K562 (cell line): ENCODE results near the gene FRMPD1. TPM values are rescaled to one million over a fixed set of nuclear protein-coding genes. Genes with fewer than 3 reads are reported as not detected.
A peak's percentile ranks its signal among the peaks of the same experiment; 100 is the strongest.

Experiments
- ARID2 ChIP-seq: fragments of 450-650 bp; IDR thresholded peaks from 2 replicates; pipeline ENCODE4 v1.6.1; 2017; ENCODE audit warnings: antibody characterized with exemption, mild to moderate bottlenecking
- BCL6 ChIP-seq: fragments of 250-450 bp; sonication (Bioruptor Pico); IDR thresholded peaks from 2 replicates; pipeline ENCODE4 v1.4.0; 2020
- CGGBP1 ChIP-seq: fragments of 250-450 bp; sonication (Bioruptor Pico); IDR thresholded peaks from 2 replicates; pipeline ENCODE4 v1.9.0; 2021; ENCODE audit warnings: mild to moderate bottlenecking
- CREB1 ChIP-seq, 2 experiments: sonication (generic) in 1 of 2; formaldehyde crosslinking in 1 of 2; IDR thresholded peaks; 2 replicates each; pipeline versions ENCODE4 v1.6.1 to v1.8.0; 2012 to 2022; ENCODE audit warnings: inconsistent platforms in 1 of 2, mild to moderate bottlenecking in 1 of 2, missing genetic modification reagents in 1 of 2, moderate library complexity in 1 of 2
- EWSR1 ChIP-seq: fragments of 450-650 bp; IDR thresholded peaks from 2 replicates; pipeline ENCODE4 v1.6.1; 2018; ENCODE audit warnings: borderline replicate concordance, mild to moderate bottlenecking, low read depth, moderate library complexity; ENCODE audit not compliant: partially characterized antibody
- KLF16 ChIP-seq: IDR thresholded peaks from 2 replicates; pipeline ENCODE4 v1.6.1; 2016; ENCODE audit warnings: antibody characterized with exemption
- MAX ChIP-seq: sonication (generic); formaldehyde crosslinking; IDR thresholded peaks from 2 replicates; pipeline ENCODE4 v1.9.0; 2022; ENCODE audit warnings: mild to moderate bottlenecking, missing genetic modification reagents
- NFATC3 ChIP-seq: fragments of 450-650 bp; IDR thresholded peaks from 2 replicates; pipeline ENCODE4 v1.6.1; 2017; ENCODE audit warnings: mild to moderate bottlenecking
- NR4A1 ChIP-seq, 2 experiments: fragments of 250-450 bp in 1 of 2; fragments of 450-650 bp in 1 of 2; sonication (Bioruptor Pico) in 1 of 2; IDR thresholded peaks; 2 replicates each; pipeline versions ENCODE4 v1.4.0 to v1.6.1; 2016 to 2020; ENCODE audit warnings: mild to moderate bottlenecking in 2 of 2, missing compliant biosample characterization in 1 of 2, missing genetic modification characterization in 1 of 2, moderate library complexity in 1 of 2
- SMARCA5 ChIP-seq: fragments of 450-650 bp; IDR thresholded peaks from 2 replicates; pipeline ENCODE4 v1.6.1; 2016
- SRSF9 ChIP-seq: fragments of 200-400 bp; formaldehyde crosslinking; IDR thresholded peaks from 2 replicates; pipeline ENCODE4 v1.6.1; 2017; ENCODE audit warnings: low read depth, low read length, borderline replicate concordance
- TAF15 ChIP-seq: fragments of 200-400 bp; formaldehyde crosslinking; IDR thresholded peaks from 2 replicates; pipeline ENCODE4 v1.6.1; 2017; ENCODE audit warnings: mild to moderate bottlenecking, low read depth, low read length, moderate library complexity
- ZEB2 ChIP-seq: fragments of 450-650 bp; IDR thresholded peaks from 2 replicates; pipeline ENCODE4 v1.6.1; 2016
- ZFP30 ChIP-seq: fragments of 250-450 bp; sonication (Bioruptor Pico); IDR thresholded peaks from 2 replicates; pipeline ENCODE4 v1.8.0; 2022; ENCODE audit warnings: moderate library complexity, mild to moderate bottlenecking, inconsistent platforms, borderline replicate concordance
- ZKSCAN1 ChIP-seq: fragments of 150-350 bp; IDR thresholded peaks from 2 replicates; pipeline ENCODE4 v1.6.1; 2016; ENCODE audit warnings: low read depth, low read length
- ZNF668 ChIP-seq: fragments of 250-450 bp; sonication (Bioruptor Pico); IDR thresholded peaks from 2 replicates; pipeline ENCODE4 v1.8.0; 2022; ENCODE audit warnings: mild to moderate bottlenecking, inconsistent platforms
- polyA plus RNA-seq, 8 experiments: library from polyadenylated mRNA; depleted of rRNA in 4 of 8; stranded (reverse) in 5 of 8; unstranded in 3 of 8; fragments of >200 nt; fragmentation: Nextera tagmentation in 2 of 8; fragmentation: Illumina TruSeq in 1 of 8; extraction: Ambion mirVana in 2 of 8; extraction: Trizol in 1 of 8; gene quantifications; 2 replicates each; pipeline versions ENCODE4 v1.2.1 to v1.2.3, GENCODE V29; 2011 to 2014; ENCODE audit warnings: inconsistent platforms in 1 of 8, missing spikeins in 1 of 8
- total RNA-seq, 7 experiments: library from RNA; depleted of rRNA in 6 of 7; stranded (reverse); fragments of >200 nt in 6 of 7; fragmentation: Illumina TruSeq in 2 of 7; extraction: Trizol in 2 of 7; gene quantifications; 2 replicates each; pipeline versions ENCODE4 v1.2.1 to v1.2.3, GENCODE V29; 2011 to 2021; ENCODE audit warnings: low replicate concordance in 1 of 7
- TF ChIP-seq, protein P1 (sequence below): fragments of 450-650 bp; IDR thresholded peaks from 2 replicates; pipeline ENCODE4 v1.6.1; 2017; ENCODE audit warnings: antibody characterized with exemption, mild to moderate bottlenecking
- TF ChIP-seq, protein P2 (sequence below): fragments of 450-650 bp; formaldehyde crosslinking; IDR thresholded peaks from 2 replicates; pipeline ENCODE4 v1.4.0; 2022; ENCODE audit warnings: missing genetic modification characterization
- TF ChIP-seq, protein P3 (sequence below): sonication (generic); formaldehyde crosslinking; IDR thresholded peaks from 2 replicates; pipeline ENCODE4 v1.5.0; 2020; ENCODE audit warnings: missing genetic modification reagents
- TF ChIP-seq, protein P4 (sequence below): sonication (generic); formaldehyde crosslinking; IDR thresholded peaks from 2 replicates; pipeline ENCODE4 v1.9.0; 2022; ENCODE audit warnings: mild to moderate bottlenecking, missing genetic modification reagents

FRMPD1 gene
- total and polyA plus RNA-seq, 9 of the 15 experiments (the other 6 are each of a cell fraction or from before 2014, with no cell fraction given): not detected

GRCh38 chr9:37784616-37785483 lies 134.1 kb downstream of the FRMPD1 start, which contains the start of gene EXOSC3 (continued):
- TF ChIP-seq, protein P1, sequence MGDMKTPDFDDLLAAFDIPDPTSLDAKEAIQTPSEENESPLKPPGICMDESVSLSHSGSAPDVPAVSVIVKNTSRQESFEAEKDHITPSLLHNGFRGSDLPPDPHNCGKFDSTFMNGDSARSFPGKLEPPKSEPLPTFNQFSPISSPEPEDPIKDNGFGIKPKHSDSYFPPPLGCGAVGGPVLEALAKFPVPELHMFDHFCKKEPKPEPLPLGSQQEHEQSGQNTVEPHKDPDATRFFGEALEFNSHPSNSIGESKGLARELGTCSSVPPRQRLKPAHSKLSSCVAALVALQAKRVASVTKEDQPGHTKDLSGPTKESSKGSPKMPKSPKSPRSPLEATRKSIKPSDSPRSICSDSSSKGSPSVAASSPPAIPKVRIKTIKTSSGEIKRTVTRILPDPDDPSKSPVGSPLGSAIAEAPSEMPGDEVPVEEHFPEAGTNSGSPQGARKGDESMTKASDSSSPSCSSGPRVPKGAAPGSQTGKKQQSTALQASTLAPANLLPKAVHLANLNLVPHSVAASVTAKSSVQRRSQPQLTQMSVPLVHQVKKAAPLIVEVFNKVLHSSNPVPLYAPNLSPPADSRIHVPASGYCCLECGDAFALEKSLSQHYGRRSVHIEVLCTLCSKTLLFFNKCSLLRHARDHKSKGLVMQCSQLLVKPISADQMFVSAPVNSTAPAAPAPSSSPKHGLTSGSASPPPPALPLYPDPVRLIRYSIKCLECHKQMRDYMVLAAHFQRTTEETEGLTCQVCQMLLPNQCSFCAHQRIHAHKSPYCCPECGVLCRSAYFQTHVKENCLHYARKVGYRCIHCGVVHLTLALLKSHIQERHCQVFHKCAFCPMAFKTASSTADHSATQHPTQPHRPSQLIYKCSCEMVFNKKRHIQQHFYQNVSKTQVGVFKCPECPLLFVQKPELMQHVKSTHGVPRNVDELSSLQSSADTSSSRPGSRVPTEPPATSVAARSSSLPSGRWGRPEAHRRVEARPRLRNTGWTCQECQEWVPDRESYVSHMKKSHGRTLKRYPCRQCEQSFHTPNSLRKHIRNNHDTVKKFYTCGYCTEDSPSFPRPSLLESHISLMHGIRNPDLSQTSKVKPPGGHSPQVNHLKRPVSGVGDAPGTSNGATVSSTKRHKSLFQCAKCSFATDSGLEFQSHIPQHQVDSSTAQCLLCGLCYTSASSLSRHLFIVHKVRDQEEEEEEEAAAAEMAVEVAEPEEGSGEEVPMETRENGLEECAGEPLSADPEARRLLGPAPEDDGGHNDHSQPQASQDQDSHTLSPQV: no peak
- TF ChIP-seq ZNF668 (CRISPR knock-in tag) (no peak), ARID2 (no peak), TAF15 (no peak), NFATC3 (no peak; the same call in 1 of the 2 replicates), KLF16 (no peak), CGGBP1 (CRISPR knock-in tag) (no peak), EWSR1 (no peak), CREB1 (IDR thresholded peaks at IDR 0.05) (peak; percentile 63), CREB1 (CRISPR knock-in tag; IDR thresholded peaks at IDR 0.05) (peak; percentile 82), ZFP30 (CRISPR knock-in tag) (no peak), NR4A1 (CRISPR knock-in tag; IDR thresholded peaks at IDR 0.05) (no peak), NR4A1 (tag; IDR thresholded peaks at IDR 0.05) (no peak), SMARCA5 (no peak), BCL6 (CRISPR knock-in tag) (no peak), ZEB2 (peak; percentile 66), SRSF9 (no peak), ZKSCAN1 (no peak), MAX (CRISPR knock-in tag) (peak; percentile 87)
- TF ChIP-seq, protein P2, sequence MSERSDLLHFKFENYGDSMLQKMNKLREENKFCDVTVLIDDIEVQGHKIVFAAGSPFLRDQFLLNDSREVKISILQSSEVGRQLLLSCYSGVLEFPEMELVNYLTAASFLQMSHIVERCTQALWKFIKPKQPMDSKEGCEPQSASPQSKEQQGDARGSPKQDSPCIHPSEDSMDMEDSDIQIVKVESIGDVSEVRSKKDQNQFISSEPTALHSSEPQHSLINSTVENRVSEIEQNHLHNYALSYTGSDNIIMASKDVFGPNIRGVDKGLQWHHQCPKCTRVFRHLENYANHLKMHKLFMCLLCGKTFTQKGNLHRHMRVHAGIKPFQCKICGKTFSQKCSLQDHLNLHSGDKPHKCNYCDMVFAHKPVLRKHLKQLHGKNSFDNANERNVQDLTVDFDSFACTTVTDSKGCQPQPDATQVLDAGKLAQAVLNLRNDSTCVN (CRISPR knock-in tag): no peak
- TF ChIP-seq, protein P3, sequence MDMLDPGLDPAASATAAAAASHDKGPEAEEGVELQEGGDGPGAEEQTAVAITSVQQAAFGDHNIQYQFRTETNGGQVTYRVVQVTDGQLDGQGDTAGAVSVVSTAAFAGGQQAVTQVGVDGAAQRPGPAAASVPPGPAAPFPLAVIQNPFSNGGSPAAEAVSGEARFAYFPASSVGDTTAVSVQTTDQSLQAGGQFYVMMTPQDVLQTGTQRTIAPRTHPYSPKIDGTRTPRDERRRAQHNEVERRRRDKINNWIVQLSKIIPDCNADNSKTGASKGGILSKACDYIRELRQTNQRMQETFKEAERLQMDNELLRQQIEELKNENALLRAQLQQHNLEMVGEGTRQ (CRISPR knock-in tag): peak; percentile 51; the same call in 1 of the 2 replicates
- TF ChIP-seq, protein P4, sequence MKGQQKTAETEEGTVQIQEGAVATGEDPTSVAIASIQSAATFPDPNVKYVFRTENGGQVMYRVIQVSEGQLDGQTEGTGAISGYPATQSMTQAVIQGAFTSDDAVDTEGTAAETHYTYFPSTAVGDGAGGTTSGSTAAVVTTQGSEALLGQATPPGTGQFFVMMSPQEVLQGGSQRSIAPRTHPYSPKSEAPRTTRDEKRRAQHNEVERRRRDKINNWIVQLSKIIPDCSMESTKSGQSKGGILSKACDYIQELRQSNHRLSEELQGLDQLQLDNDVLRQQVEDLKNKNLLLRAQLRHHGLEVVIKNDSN (CRISPR knock-in tag): peak; percentile 76
